GM23338 (cell line): Measurements from ENCODE around the gene PSMA3. TPM values are rescaled to one million over a fixed set of nuclear protein-coding genes. Genes with fewer than 3 reads are reported as not detected.

ENCODE experiments used
- ATAC-seq: fragments of 200-7000 bp; cut with Tn5 transposase; 3 replicates; pipeline ENCODE4 v1.9.1; 2020
- DNase-seq: peaks from one replicate; pipeline ENCODE4 v3.0.0-alpha.2; 2015; ENCODE audit warnings: low spot score
- H2AFZ ChIP-seq: fragments of 200-600 bp; sonication (generic); 2 replicates; pipeline ENCODE4 v1.8.0; 2016; ENCODE audit warnings: antibody characterized with exemption, mild to moderate bottlenecking, moderate library complexity
- H3F3A ChIP-seq: fragments of 200-600 bp; sonication (generic); replicated peaks from 2 replicates; pipeline ENCODE4 v1.8.0; 2017; ENCODE audit warnings: antibody characterized with exemption, mixed run types, low read depth
- H3K27ac ChIP-seq: fragments of 200-600 bp; sonication (generic); 2 replicates; pipeline ENCODE4 v1.6.1; 2016; ENCODE audit warnings: low read depth
- H3K27me3 ChIP-seq: fragments of 200-600 bp; sonication (generic); 2 replicates; pipeline ENCODE4 v1.8.0; 2016; ENCODE audit warnings: mild to moderate bottlenecking, mixed run types, moderate library complexity; ENCODE audit not compliant: insufficient read depth
- H3K36me3 ChIP-seq: fragments of 200-600 bp; sonication (generic); 2 replicates; pipeline ENCODE4 v1.8.0; 2016; ENCODE audit warnings: mild to moderate bottlenecking; ENCODE audit not compliant: insufficient read depth
- H3K4me1 ChIP-seq: fragments of 200-600 bp; sonication (generic); 2 replicates; pipeline ENCODE4 v1.8.0; 2016; ENCODE audit warnings: mild to moderate bottlenecking, moderate library complexity; ENCODE audit not compliant: insufficient read depth
- H3K4me2 ChIP-seq: fragments of 200-600 bp; sonication (generic); 2 replicates; pipeline ENCODE4 v1.7.1; 2017; ENCODE audit warnings: mixed run types
- H3K4me3 ChIP-seq: fragments of 200-600 bp; sonication (generic); 2 replicates; pipeline ENCODE4 v1.6.1; 2016; ENCODE audit warnings: mixed run types
- H3K79me2 ChIP-seq: fragments of 200-600 bp; sonication (generic); replicated peaks from 2 replicates; pipeline ENCODE4 v1.8.0; 2017; ENCODE audit warnings: mild to moderate bottlenecking; ENCODE audit not compliant: insufficient read depth
- H3K9me2 ChIP-seq: fragments of 200-600 bp; sonication (generic); 2 replicates; pipeline ENCODE4 v1.8.0; 2017; ENCODE audit not compliant: insufficient read depth
- H4K20me1 ChIP-seq: fragments of 200-600 bp; sonication (generic); replicated peaks from 2 replicates; pipeline ENCODE4 v1.8.0; 2017; ENCODE audit warnings: mild to moderate bottlenecking; ENCODE audit not compliant: insufficient read depth
- H3K27ac Mint-ChIP-seq: 2 replicates; pipeline ENCODE4 v1.8.0; 2020; ENCODE audit warnings: inconsistent platforms, mild to moderate bottlenecking, moderate library complexity, mixed read lengths
- H3K27me3 Mint-ChIP-seq: 3 replicates; pipeline ENCODE4 v1.8.0; 2022; ENCODE audit warnings: low read depth, mild to moderate bottlenecking, moderate library complexity, mixed read lengths, inconsistent platforms; ENCODE audit not compliant: insufficient read depth, poor library complexity
- H3K36me3 Mint-ChIP-seq: 3 replicates; pipeline ENCODE4 v1.8.0; 2021; ENCODE audit warnings: low read depth, mild to moderate bottlenecking, inconsistent platforms, moderate library complexity, mixed read lengths
- H3K4me1 Mint-ChIP-seq: 3 replicates; pipeline ENCODE4 v1.8.0; 2020; ENCODE audit warnings: mild to moderate bottlenecking, inconsistent platforms, mixed read lengths
- H3K4me3 Mint-ChIP-seq: 3 replicates; pipeline ENCODE4 v1.8.0; 2021; ENCODE audit warnings: moderate library complexity, mild to moderate bottlenecking, inconsistent platforms, mixed read lengths
- H3K9me3 Mint-ChIP-seq: 3 replicates; pipeline ENCODE4 v1.8.0; 2020; ENCODE audit warnings: moderate library complexity, mild to moderate bottlenecking, inconsistent platforms, mixed read lengths
- EZH2phosphoT487 ChIP-seq: fragments of 200-600 bp; sonication (generic); IDR thresholded peaks from one replicate; pipeline ENCODE4 v1.8.1; 2018; ENCODE audit warnings: antibody characterized with exemption; ENCODE audit not compliant: unreplicated experiment
- JUNB ChIP-seq: IDR thresholded peaks from one replicate; pipeline ENCODE4 v1.6.1; 2016; ENCODE audit warnings: antibody characterized with exemption; ENCODE audit not compliant: unreplicated experiment
- POLR2AphosphoS5 ChIP-seq: IDR thresholded peaks from 2 replicates; pipeline ENCODE4 v1.6.1; 2016; ENCODE audit warnings: antibody characterized with exemption, low read depth
- STAT1 ChIP-seq: IDR thresholded peaks from one replicate; pipeline ENCODE4 v1.6.1; 2016; ENCODE audit warnings: antibody characterized with exemption; ENCODE audit not compliant: unreplicated experiment
- ZNF114 ChIP-seq: fragments of 250-450 bp; sonication (Bioruptor Pico); IDR thresholded peaks from 2 replicates; pipeline ENCODE4 v1.5.0; 2020; ENCODE audit warnings: mild to moderate bottlenecking, moderate library complexity
- ZNF331 ChIP-seq: fragments of 250-450 bp; sonication (Bioruptor Pico); IDR thresholded peaks from 2 replicates; pipeline ENCODE4 v1.5.0; 2020; ENCODE audit warnings: low read depth, mild to moderate bottlenecking, moderate library complexity
- polyA plus RNA-seq: library from polyadenylated mRNA; unstranded; fragments of >200 nt; fragmentation: Nextera tagmentation; extraction: Ambion mirVana; gene quantifications from 2 replicates; pipeline ENCODE4 v1.2.1, GENCODE V29; 2016
- total RNA-seq: library from RNA; depleted of rRNA; stranded (reverse); fragments of >200 nt; shearing (Covaris generic); gene quantifications from 2 replicates; pipeline ENCODE4 v1.2.3, GENCODE V29; 2014
- TF ChIP-seq, protein P1 (sequence below), 2 experiments: fragments of 200-600 bp in 1 of 2; sonication (generic) in 1 of 2; conservative IDR thresholded peaks; 2 replicates each; pipeline versions ENCODE4 v1.5.1 to v1.6.1; 2016 to 2017; ENCODE audit warnings: antibody characterized with exemption in 2 of 2, low read depth in 2 of 2, mild to moderate bottlenecking in 2 of 2, moderate library complexity in 1 of 2
- TF ChIP-seq, protein P2 (sequence below): fragments of 250-450 bp; sonication (Bioruptor Pico); IDR thresholded peaks from 2 replicates; pipeline ENCODE4 v1.5.0; 2020; ENCODE audit warnings: mild to moderate bottlenecking, moderate library complexity

Gene PSMA3
- total and polyA plus RNA-seq, 2 experiments from 2014 or later = 184 to 677 TPM

DNA sequence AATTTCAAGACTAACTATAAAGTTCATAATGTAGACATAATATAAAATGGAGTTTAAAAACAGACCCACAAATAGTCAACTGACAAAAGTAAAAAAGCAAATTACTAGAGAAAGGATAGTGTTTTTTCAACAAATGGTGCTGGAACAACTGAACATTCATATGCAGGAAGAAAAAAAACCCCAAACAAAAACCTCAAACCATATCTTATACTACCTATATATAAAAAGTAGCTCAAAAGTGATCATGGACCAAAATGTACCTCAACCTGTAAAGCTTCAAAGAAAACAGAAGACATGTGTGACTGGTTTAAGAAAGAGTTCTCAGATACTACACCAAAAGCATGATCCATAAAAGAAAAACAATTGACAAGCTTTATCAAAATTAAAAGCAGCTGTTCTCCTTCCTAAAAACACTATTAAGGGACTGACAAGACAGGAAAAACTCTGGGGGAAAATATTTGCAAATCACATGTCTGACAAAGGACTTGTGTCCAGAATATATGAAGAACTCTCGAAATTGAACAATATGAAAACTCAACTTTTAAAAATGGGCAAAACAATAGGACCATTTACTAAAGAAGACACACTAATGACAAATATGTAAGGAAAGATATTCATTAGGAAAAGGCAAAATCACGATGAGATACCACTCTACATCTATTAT is 31.0 kb downstream of the PSMA3 start:
- TF ChIP-seq JUNB = no peak
- no peak for TF ChIP-seq ZNF114 (CRISPR knock-in tag)
- H3K36me3 Mint-ChIP-seq = peaks cover 56% of the 10 kb centered on the region; the same call in 2 of the 3 replicates
- H3K36me3 ChIP-seq = peaks cover 24% of the 10 kb centered on the region; the same call in 1 of the 2 replicates
- no peak overlapping the region for H3K4me3 ChIP-seq
- H3K4me1 Mint-ChIP-seq = no peaks in the 10 kb centered on the region
- ATAC-seq (no peak), DNase-seq (no peak)
- H2AFZ ChIP-seq = no peak overlapping the region
- H3K27ac Mint-ChIP-seq = no peak overlapping the region
- H3K27me3 Mint-ChIP-seq = no peaks in the 10 kb centered on the region
- peaks cover 17% of the 10 kb centered on the region for H4K20me1 ChIP-seq
- no peak overlapping the region for H3K4me3 Mint-ChIP-seq
- peaks cover 74% of the 10 kb centered on the region for H3K79me2 ChIP-seq
- no peaks in the 10 kb centered on the region for H3K9me3 Mint-ChIP-seq
- peaks cover 4% of the 10 kb centered on the region; the same call in 1 of the 2 replicates for H3F3A ChIP-seq
- H3K27ac ChIP-seq = no peak overlapping the region
- H3K4me2 ChIP-seq = no peak overlapping the region
- H3K27me3 ChIP-seq = no peaks in the 10 kb centered on the region
- H3K9me2 ChIP-seq = no peaks in the 10 kb centered on the region
- H3K4me1 ChIP-seq = no peaks in the 10 kb centered on the region

DNA sequence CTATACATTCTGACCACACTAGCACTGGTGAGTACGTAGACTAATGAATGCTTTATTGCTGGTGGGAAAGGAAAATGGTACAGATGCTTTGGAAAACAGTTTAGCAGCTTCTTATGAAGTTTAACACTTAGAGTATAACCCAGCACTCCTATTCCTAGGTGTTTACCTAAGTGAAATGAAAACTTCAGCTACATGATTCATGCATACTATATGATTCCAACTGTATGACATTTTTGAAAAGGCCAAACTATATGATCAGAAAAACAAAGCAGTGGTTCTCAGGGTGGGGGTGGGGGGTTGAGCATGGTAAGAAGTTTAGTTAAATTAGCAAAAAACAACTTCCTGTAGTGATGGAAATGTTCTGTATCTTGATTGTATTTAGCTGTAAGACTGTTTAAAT is 31.6 kb downstream of the PSMA3 start:
- Histone ChIP-seq H3K36me3 (peaks cover 19% of the 10 kb centered on the region; the same call in 1 of the 2 replicates), H3K4me2 (no peak overlapping the region), H3K27me3 (no peaks in the 10 kb centered on the region), H3K4me3 (no peak overlapping the region), H3K9me2 (no peaks in the 10 kb centered on the region), H3F3A (peaks cover 4% of the 10 kb centered on the region; the same call in 1 of the 2 replicates), H3K27ac (no peak overlapping the region), H3K79me2 (peaks cover 80% of the 10 kb centered on the region), H2AFZ (no peak overlapping the region), H3K4me1 (no peaks in the 10 kb centered on the region), H4K20me1 (peaks cover 17% of the 10 kb centered on the region)
- H3K4me1 Mint-ChIP-seq = no peaks in the 10 kb centered on the region
- H3K36me3 Mint-ChIP-seq = peaks cover 51% of the 10 kb centered on the region; the same call in 2 of the 3 replicates
- no peak overlapping the region for H3K4me3 Mint-ChIP-seq
- no peak overlapping the region for H3K27ac Mint-ChIP-seq
- TF ChIP-seq EZH2phosphoT487 (no peak), STAT1 (no peak)
- H3K9me3 Mint-ChIP-seq = no peaks in the 10 kb centered on the region
- ATAC-seq = no peak
- DNase-seq = no peak
- H3K27me3 Mint-ChIP-seq = no peaks in the 10 kb centered on the region

DNA sequence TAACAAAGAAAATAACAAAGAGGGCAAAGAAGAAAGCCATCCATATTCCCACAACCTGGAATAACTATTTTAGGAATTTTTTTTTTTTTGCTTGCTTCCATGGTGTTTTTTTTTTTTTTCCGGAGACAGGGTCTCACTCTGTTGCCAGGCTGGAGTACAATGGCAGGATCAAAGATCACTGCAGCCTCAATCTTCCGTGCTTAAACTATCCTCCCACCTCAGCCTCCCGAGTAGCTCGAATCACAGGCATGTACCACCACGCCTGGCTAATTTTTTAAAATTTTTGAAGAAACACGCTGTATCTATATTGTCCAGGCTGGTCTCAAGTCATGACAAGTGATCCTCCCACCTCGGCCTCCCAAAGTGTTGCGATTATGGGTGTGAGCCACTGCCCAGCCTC is 33.5 kb downstream of the PSMA3 start:
- peaks cover 90% of the 10 kb centered on the region for H3K79me2 ChIP-seq
- H3K9me2 ChIP-seq = no peaks in the 10 kb centered on the region
- H3K27me3 Mint-ChIP-seq = no peaks in the 10 kb centered on the region
- no peak overlapping the region for H3K27ac Mint-ChIP-seq
- peaks cover 46% of the 10 kb centered on the region for H3K36me3 Mint-ChIP-seq
- no peak for DNase-seq
- no peaks in the 10 kb centered on the region for H3K27me3 ChIP-seq
- no peak overlapping the region for H3K4me3 ChIP-seq
- peaks cover 6% of the 10 kb centered on the region; the same call in 1 of the 2 replicates for H3K36me3 ChIP-seq
- H3K9me3 Mint-ChIP-seq = no peaks in the 10 kb centered on the region
- no peaks in the 10 kb centered on the region for H3K4me1 ChIP-seq
- peaks cover 20% of the 10 kb centered on the region for H4K20me1 ChIP-seq
- H3K4me3 Mint-ChIP-seq = no peak overlapping the region
- H3K27ac ChIP-seq = no peak overlapping the region
- H3K4me1 Mint-ChIP-seq = no peaks in the 10 kb centered on the region
- H3F3A ChIP-seq = no peaks in the 10 kb centered on the region
- no peak overlapping the region for H3K4me2 ChIP-seq
- no peak for ATAC-seq
- H2AFZ ChIP-seq = no peak overlapping the region
- TF ChIP-seq, protein P1, sequence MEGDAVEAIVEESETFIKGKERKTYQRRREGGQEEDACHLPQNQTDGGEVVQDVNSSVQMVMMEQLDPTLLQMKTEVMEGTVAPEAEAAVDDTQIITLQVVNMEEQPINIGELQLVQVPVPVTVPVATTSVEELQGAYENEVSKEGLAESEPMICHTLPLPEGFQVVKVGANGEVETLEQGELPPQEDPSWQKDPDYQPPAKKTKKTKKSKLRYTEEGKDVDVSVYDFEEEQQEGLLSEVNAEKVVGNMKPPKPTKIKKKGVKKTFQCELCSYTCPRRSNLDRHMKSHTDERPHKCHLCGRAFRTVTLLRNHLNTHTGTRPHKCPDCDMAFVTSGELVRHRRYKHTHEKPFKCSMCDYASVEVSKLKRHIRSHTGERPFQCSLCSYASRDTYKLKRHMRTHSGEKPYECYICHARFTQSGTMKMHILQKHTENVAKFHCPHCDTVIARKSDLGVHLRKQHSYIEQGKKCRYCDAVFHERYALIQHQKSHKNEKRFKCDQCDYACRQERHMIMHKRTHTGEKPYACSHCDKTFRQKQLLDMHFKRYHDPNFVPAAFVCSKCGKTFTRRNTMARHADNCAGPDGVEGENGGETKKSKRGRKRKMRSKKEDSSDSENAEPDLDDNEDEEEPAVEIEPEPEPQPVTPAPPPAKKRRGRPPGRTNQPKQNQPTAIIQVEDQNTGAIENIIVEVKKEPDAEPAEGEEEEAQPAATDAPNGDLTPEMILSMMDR (conservative IDR thresholded peaks at IDR 0.05; ENCODE audit: low read depth in 2 of 2) = no peak
- TF ChIP-seq STAT1 (no peak), EZH2phosphoT487 (no peak), ZNF114 (CRISPR knock-in tag) (no peak), POLR2AphosphoS5 (no peak), ZNF331 (CRISPR knock-in tag) (no peak)
- TF ChIP-seq, protein P2, sequence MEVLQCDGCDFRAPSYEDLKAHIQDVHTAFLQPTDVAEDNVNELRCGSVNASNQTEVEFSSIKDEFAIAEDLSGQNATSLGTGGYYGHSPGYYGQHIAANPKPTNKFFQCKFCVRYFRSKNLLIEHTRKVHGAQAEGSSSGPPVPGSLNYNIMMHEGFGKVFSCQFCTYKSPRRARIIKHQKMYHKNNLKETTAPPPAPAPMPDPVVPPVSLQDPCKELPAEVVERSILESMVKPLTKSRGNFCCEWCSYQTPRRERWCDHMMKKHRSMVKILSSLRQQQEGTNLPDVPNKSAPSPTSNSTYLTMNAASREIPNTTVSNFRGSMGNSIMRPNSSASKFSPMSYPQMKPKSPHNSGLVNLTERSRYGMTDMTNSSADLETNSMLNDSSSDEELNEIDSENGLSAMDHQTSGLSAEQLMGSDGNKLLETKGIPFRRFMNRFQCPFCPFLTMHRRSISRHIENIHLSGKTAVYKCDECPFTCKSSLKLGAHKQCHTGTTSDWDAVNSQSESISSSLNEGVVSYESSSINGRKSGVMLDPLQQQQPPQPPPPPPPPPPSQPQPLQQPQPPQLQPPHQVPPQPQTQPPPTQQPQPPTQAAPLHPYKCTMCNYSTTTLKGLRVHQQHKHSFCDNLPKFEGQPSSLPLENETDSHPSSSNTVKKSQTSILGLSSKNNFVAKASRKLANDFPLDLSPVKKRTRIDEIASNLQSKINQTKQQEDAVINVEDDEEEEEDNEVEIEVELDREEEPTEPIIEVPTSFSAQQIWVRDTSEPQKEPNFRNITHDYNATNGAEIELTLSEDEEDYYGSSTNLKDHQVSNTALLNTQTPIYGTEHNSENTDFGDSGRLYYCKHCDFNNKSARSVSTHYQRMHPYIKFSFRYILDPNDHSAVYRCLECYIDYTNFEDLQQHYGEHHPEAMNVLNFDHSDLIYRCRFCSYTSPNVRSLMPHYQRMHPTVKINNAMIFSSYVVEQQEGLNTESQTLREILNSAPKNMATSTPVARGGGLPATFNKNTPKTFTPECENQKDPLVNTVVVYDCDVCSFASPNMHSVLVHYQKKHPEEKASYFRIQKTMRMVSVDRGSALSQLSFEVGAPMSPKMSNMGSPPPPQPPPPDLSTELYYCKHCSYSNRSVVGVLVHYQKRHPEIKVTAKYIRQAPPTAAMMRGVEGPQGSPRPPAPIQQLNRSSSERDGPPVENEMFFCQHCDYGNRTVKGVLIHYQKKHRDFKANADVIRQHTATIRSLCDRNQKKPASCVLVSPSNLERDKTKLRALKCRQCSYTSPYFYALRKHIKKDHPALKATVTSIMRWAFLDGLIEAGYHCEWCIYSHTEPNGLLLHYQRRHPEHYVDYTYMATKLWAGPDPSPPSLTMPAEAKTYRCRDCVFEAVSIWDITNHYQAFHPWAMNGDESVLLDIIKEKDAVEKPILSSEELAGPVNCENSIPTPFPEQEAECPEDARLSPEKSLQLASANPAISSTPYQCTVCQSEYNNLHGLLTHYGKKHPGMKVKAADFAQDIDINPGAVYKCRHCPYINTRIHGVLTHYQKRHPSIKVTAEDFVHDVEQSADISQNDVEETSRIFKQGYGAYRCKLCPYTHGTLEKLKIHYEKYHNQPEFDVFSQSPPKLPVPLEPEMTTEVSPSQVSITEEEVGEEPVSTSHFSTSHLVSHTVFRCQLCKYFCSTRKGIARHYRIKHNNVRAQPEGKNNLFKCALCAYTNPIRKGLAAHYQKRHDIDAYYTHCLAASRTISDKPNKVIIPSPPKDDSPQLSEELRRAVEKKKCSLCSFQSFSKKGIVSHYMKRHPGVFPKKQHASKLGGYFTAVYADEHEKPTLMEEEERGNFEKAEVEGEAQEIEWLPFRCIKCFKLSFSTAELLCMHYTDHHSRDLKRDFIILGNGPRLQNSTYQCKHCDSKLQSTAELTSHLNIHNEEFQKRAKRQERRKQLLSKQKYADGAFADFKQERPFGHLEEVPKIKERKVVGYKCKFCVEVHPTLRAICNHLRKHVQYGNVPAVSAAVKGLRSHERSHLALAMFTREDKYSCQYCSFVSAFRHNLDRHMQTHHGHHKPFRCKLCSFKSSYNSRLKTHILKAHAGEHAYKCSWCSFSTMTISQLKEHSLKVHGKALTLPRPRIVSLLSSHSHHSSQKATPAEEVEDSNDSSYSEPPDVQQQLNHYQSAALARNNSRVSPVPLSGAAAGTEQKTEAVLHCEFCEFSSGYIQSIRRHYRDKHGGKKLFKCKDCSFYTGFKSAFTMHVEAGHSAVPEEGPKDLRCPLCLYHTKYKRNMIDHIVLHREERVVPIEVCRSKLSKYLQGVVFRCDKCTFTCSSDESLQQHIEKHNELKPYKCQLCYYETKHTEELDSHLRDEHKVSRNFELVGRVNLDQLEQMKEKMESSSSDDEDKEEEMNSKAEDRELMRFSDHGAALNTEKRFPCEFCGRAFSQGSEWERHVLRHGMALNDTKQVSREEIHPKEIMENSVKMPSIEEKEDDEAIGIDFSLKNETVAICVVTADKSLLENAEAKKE (CRISPR knock-in tag) = no peak
